DOHH2 (cell line): ENCODE data around the gene SULT2B1.

Source experiments
- H3F3A ChIP-seq: fragments of 200-600 bp; sonication (generic), shearing (Covaris generic); 2 replicates; pipeline ENCODE4 v1.6.0; 2016; ENCODE audit warnings: antibody characterized with exemption, mild to moderate bottlenecking; ENCODE audit not compliant: control insufficient read depth, insufficient read depth
- H3K27ac ChIP-seq: fragments of 200-600 bp; sonication (generic); 2 replicates; pipeline ENCODE4 v1.5.1; 2014; ENCODE audit warnings: low read depth, mild to moderate bottlenecking, low read length, moderate library complexity
- H3K27me3 ChIP-seq: fragments of 200-600 bp; sonication (generic); 2 replicates; pipeline ENCODE4 v1.6.1; 2014; ENCODE audit warnings: mild to moderate bottlenecking, low read length, mixed read lengths; ENCODE audit not compliant: control insufficient read depth
- H3K36me3 ChIP-seq: fragments of 200-600 bp; sonication (generic); 2 replicates; pipeline ENCODE4 v1.6.1; 2014; ENCODE audit warnings: mild to moderate bottlenecking, low read length, moderate library complexity, mixed read lengths; ENCODE audit not compliant: control insufficient read depth
- H3K4me1 ChIP-seq: fragments of 200-600 bp; sonication (generic); 2 replicates; pipeline ENCODE4 v1.6.1; 2014; ENCODE audit warnings: mild to moderate bottlenecking, low read length, mixed read lengths; ENCODE audit not compliant: control insufficient read depth
- H3K4me2 ChIP-seq: fragments of 200-600 bp; sonication (generic); 2 replicates; pipeline ENCODE4 v1.6.0; 2014; ENCODE audit warnings: mild to moderate bottlenecking, low read length, moderate library complexity
- H3K4me3 ChIP-seq: fragments of 200-600 bp; sonication (generic); 2 replicates; pipeline ENCODE4 v1.5.1; 2014; ENCODE audit warnings: mild to moderate bottlenecking, low read length, mixed read lengths
- H3K79me2 ChIP-seq: fragments of 200-600 bp; sonication (generic); 2 replicates; pipeline ENCODE4 v1.6.1; 2014; ENCODE audit warnings: mild to moderate bottlenecking, low read length, mixed read lengths; ENCODE audit not compliant: control insufficient read depth
- H3K9me2 ChIP-seq: fragments of 200-600 bp; sonication (generic); replicated peaks from 2 replicates; pipeline ENCODE4 v1.6.1; 2014; ENCODE audit warnings: mild to moderate bottlenecking, low read length, mixed read lengths; ENCODE audit not compliant: control insufficient read depth
- H3K9me3 ChIP-seq: fragments of 200-600 bp; sonication (generic); 2 replicates; pipeline ENCODE4 v1.6.1; 2014; ENCODE audit warnings: antibody characterized with exemption, low read length, mixed read lengths; ENCODE audit not compliant: control insufficient read depth, insufficient read depth
- H4K20me1 ChIP-seq: fragments of 200-600 bp; sonication (generic); 2 replicates; pipeline ENCODE4 v1.6.0; 2014; ENCODE audit warnings: low read depth, mild to moderate bottlenecking, antibody characterized with exemption, low read length, moderate library complexity; ENCODE audit not compliant: control insufficient read depth, insufficient read depth
- CTCF ChIP-seq: fragments of 200-600 bp; sonication (generic); IDR thresholded peaks from one replicate; pipeline ENCODE4 v1.5.1; 2014; ENCODE audit warnings: antibody characterized with exemption, mild to moderate bottlenecking, low read depth, low read length; ENCODE audit not compliant: poor library complexity, severe bottlenecking
- EZH2phosphoT487 ChIP-seq: fragments of 200-600 bp; sonication (generic); IDR thresholded peaks from 2 replicates; pipeline ENCODE4 v1.6.1; 2017; ENCODE audit warnings: borderline replicate concordance, mild to moderate bottlenecking, antibody characterized with exemption, low read length, moderate library complexity, mixed read lengths

The SULT2B1 gene

GRCh38 chr19:48510421-48511268, 41.3 kb upstream of the SULT2B1 start:
- Histone ChIP-seq H3K27me3 (peaks cover 9% of the 10 kb centered on the region), H3K79me2 (no peaks in the 10 kb centered on the region), H4K20me1 (peaks cover 2% of the 10 kb centered on the region; the same call in 1 of the 2 replicates), H3F3A (peaks cover 16% of the 10 kb centered on the region), H3K9me2 (no peaks in the 10 kb centered on the region), H3K27ac (no peak overlapping the region), H3K4me1 (peaks cover 32% of the 10 kb centered on the region), H3K36me3 (no peaks in the 10 kb centered on the region), H3K9me3 (no peaks in the 10 kb centered on the region), H3K4me3 (peak overlapping the region; percentile 87), H3K4me2 (peak overlapping the region; percentile 80)
- TF ChIP-seq EZH2phosphoT487: no peak
- no peak for TF ChIP-seq CTCF

GRCh38 chr19:48511321-48511731, 40.6 kb upstream of the SULT2B1 start:
- Histone ChIP-seq H3K79me2 (no peaks in the 10 kb centered on the region), H3K36me3 (no peaks in the 10 kb centered on the region), H3K4me1 (peaks cover 32% of the 10 kb centered on the region), H3K27ac (no peak overlapping the region), H3K27me3 (peaks cover 9% of the 10 kb centered on the region), H3K4me2 (peak overlapping the region; percentile 80), H3K9me3 (no peaks in the 10 kb centered on the region), H3K4me3 (peak overlapping the region; percentile 87), H3K9me2 (no peaks in the 10 kb centered on the region), H3F3A (peaks cover 16% of the 10 kb centered on the region), H4K20me1 (peaks cover 2% of the 10 kb centered on the region; the same call in 1 of the 2 replicates)
- TF ChIP-seq EZH2phosphoT487 (no peak), CTCF (no peak)

GRCh38 chr19:48511800-48512503, 40.0 kb upstream of the SULT2B1 start, which contains the start of gene LMTK3:
LMTK3 (minus strand) TSS chr19:48511835; CDS start chr19:48511576, 259 bp downstream.
- H3K4me3 ChIP-seq: peak within 1 kb of the TSS; percentile 87
- H3K27me3 ChIP-seq: peaks cover 9% of the 10 kb centered on the region
- no peak within 1 kb of the TSS for H3K27ac ChIP-seq
- H3F3A ChIP-seq: peaks cover 16% of the 10 kb centered on the region
- no peaks in the 10 kb centered on the region for H3K79me2 ChIP-seq
- peaks cover 32% of the 10 kb centered on the region for H3K4me1 ChIP-seq
- H3K9me3 ChIP-seq: no peaks in the 10 kb centered on the region
- no peak for TF ChIP-seq EZH2phosphoT487
- no peak for TF ChIP-seq CTCF
- peak within 1 kb of the TSS; percentile 80 for H3K4me2 ChIP-seq
- no peaks in the 10 kb centered on the region for H3K36me3 ChIP-seq
- H3K9me2 ChIP-seq: no peaks in the 10 kb centered on the region
- peaks cover 2% of the 10 kb centered on the region; the same call in 1 of the 2 replicates for H4K20me1 ChIP-seq
